ENCODE data around the gene CD3G.

DNA sequence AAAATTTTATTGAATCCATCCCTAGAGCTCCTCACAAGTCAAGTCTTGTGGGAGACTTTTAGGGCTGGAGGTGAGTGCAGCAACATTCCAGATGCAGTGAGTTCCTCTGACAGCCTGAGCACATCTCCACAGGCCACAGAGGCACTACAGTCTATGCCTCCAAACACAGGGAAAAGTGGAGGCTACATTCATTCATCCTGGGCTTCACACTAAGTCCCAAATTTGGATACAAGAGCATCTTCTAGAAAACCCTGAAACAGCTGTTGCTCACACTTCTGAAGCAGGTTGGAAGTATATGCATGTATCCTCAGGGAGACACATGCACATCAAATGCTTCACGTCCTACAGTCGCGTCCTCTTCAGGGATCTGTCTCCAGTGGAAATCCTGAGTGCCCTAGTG, 2.9 kb upstream of the CD3G start:
- TF ChIP-seq CTCF (IDR thresholded peaks at IDR 0.05; ENCODE audit: low read length) (no peak), EZH2phosphoT487 (IDR thresholded peaks at IDR 0.05; ENCODE audit: low read length) (no peak), EZH2 (optimal IDR thresholded peaks at IDR 0.05; ENCODE audit: low read depth, low read length) (no peak)
